ENCODE measurements around the gene MIX23. TPM values are rescaled to one million over a fixed set of nuclear protein-coding genes. Genes with fewer than 3 reads are reported as not detected.
A peak's percentile ranks its signal among the peaks of the same experiment; 100 is the strongest.

The MIX23 gene
- total RNA-seq: 18.9 TPM

- DNase-seq: peak; percentile 75
Observed at GRCh38 chr3:122382888-122383666, at the start of gene MIX23. Gene MIX23, minus strand, starts transcription at chr3:122383231. Its CDS starts 7 bp downstream, at chr3:122383224.

GRCh38 chr3:122430371-122430770, 47.3 kb upstream of the MIX23 start:
- no peak for DNase-seq

GRCh38 chr3:122427857-122428471, 44.9 kb upstream of the MIX23 start:
- DNase-seq: no peak

GRCh38 chr3:122421836-122422235, 38.8 kb upstream of the MIX23 start:
- no peak for DNase-seq

- DNase-seq: no peak
Observed at GRCh38 chr3:122421101-122421500, 38.1 kb upstream of the MIX23 start.

GRCh38 chr3:122416966-122417365, 33.9 kb upstream of the MIX23 start:
- DNase-seq: no peak

GRCh38 chr3:122415762-122416654, 33.0 kb upstream of the MIX23 start, which contains the start of gene WDR5B:
Gene WDR5B, minus strand, starts transcription at chr3:122416062. Its CDS starts 534 bp downstream, at chr3:122415528.
- DNase-seq: no peak

- DNase-seq: no peak
Observed at GRCh38 chr3:122415104-122415744, 32.2 kb upstream of the MIX23 start.

GRCh38 chr3:122414391-122414790, 31.4 kb upstream of the MIX23 start:
- DNase-seq: no peak

GRCh38 chr3:122410639-122411038, 27.6 kb upstream of the MIX23 start:
- no peak for DNase-seq

- DNase-seq: no peak
Observed at GRCh38 chr3:122410111-122410510, 27.1 kb upstream of the MIX23 start.

GRCh38 chr3:122409446-122409845, 26.4 kb upstream of the MIX23 start:
- DNase-seq: no peak

- DNase-seq: no peak
Observed at GRCh38 chr3:122407946-122408345, 24.9 kb upstream of the MIX23 start.

GRCh38 chr3:122406198-122406597, 23.2 kb upstream of the MIX23 start:
- DNase-seq: no peak

- DNase-seq: no peak
Observed at GRCh38 chr3:122405015-122405414, 22.0 kb upstream of the MIX23 start.

GRCh38 chr3:122403489-122403888, 20.5 kb upstream of the MIX23 start:
- DNase-seq: no peak

GRCh38 chr3:122398920-122399319, 15.9 kb upstream of the MIX23 start:
- no peak for DNase-seq

- no peak for DNase-seq
Observed at GRCh38 chr3:122397201-122397600, 14.2 kb upstream of the MIX23 start.

- DNase-seq: no peak
Observed at GRCh38 chr3:122396511-122396910, 13.5 kb upstream of the MIX23 start.

- no peak for DNase-seq
Observed at GRCh38 chr3:122395582-122395981, 12.6 kb upstream of the MIX23 start.

- DNase-seq: no peak
Observed at GRCh38 chr3:122394173-122394572, 11.1 kb upstream of the MIX23 start.

Measured in skin of body (tissue), 2 donors.